HepG2 (cell line): ENCODE measurements around the gene GKN1.

ENCODE experiments used
- CBFB ChIP-seq: sonication (generic); formaldehyde crosslinking; IDR thresholded peaks from 2 replicates; pipeline ENCODE4 v1.4.0; 2020; ENCODE audit warnings: missing genetic modification reagents
- KDM1A ChIP-seq: IDR thresholded peaks from 2 replicates; pipeline ENCODE4 v1.6.1; 2016; ENCODE audit warnings: missing compliant biosample characterization
- NFE2L2 ChIP-seq: fragments of 150-350 bp; IDR thresholded peaks from 2 replicates; pipeline ENCODE4 v1.6.1; 2014; ENCODE audit warnings: low read length
- TGIF2 ChIP-seq: IDR thresholded peaks from 2 replicates; pipeline ENCODE4 v1.6.1; 2016; ENCODE audit warnings: control low read depth, missing compliant biosample characterization
- ZKSCAN1 ChIP-seq: fragments of 150-350 bp; IDR thresholded peaks from 2 replicates; pipeline ENCODE4 v1.6.1; 2014; ENCODE audit warnings: low read length
- ZZZ3 ChIP-seq: sonication (generic); formaldehyde crosslinking; IDR thresholded peaks from 2 replicates; pipeline ENCODE4 v1.4.0; 2020; ENCODE audit warnings: missing genetic modification reagents, mild to moderate bottlenecking, borderline replicate concordance

DNA sequence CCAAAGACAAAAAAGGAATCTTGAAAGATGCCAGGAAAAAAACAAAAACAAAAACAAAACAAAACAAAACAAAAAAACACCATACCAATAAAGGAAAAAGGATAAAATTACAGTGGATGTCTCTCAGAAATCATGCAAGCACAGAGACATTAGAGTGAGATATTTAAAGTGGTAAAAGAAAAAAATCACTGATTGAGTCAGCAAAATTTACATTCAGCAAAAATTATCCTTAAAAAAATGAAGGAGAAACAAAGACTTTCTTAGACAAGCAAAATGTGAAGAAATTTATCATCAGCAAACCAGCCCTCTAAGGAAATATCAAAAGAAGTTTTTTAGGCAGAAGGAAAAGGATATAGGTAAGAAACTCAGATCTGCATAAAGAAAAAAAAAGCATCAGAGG lies 10.2 kb upstream of the GKN1 start:
- TF ChIP-seq KDM1A (CRISPR knock-in tag) (no peak), TGIF2 (CRISPR knock-in tag) (no peak), ZKSCAN1 (no peak), ZZZ3 (CRISPR knock-in tag) (no peak), CBFB (CRISPR knock-in tag) (no peak), NFE2L2 (no peak)
